Fibroblast of lung (primary cell): ENCODE results near the gene ADGRF5.

ENCODE experiments used
- EZH2 ChIP-seq: IDR thresholded peaks from 2 replicates; pipeline ENCODE4 v1.5.1; 2012; ENCODE audit warnings: low read length, control low read depth, mild to moderate bottlenecking; ENCODE audit errors: missing control alignments
- TF ChIP-seq, protein P1 (sequence below), 2 donors: IDR thresholded peaks in 1 of 2; conservative IDR thresholded peaks in 1 of 2; 1 replicate in 1 of 2; 2 replicates in 1 of 2; pipeline ENCODE4 v1.5.1; 2011 to 2012; ENCODE audit warnings: low read length in 2 of 2, control low read depth in 1 of 2, inconsistent platforms in 1 of 2, low read depth in 1 of 2, mild to moderate bottlenecking in 1 of 2

DNA sequence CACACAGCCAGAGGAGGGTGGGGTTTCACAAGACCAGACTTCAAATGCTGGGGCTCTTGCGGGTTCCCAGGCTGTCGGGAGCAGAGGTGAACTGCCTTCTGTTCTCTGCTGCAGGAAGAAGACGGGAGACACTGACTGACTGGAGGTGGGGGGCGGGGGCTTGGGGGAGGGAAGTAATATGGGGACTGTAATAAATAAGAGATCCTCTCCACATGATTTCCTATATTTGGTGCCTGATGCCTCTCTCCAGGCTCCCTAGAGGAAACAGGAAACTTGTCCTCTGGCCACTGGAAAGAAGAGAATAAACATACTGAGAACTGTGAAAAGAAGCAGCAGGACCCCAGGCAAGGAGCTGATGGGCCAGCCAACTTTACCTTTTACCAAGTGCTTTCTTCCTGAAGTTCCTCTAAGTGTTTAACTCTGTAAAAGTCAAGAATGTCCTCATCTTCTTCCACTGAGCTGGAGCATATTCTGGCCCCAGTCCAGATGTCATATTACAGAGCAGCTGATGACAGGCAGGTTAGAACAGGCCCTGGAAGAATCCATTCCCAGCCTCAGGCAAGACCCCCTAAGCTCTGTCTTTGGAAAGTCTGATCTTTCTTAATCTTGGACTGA, 33.2 kb upstream of the ADGRF5 start:
- TF ChIP-seq, protein P1, sequence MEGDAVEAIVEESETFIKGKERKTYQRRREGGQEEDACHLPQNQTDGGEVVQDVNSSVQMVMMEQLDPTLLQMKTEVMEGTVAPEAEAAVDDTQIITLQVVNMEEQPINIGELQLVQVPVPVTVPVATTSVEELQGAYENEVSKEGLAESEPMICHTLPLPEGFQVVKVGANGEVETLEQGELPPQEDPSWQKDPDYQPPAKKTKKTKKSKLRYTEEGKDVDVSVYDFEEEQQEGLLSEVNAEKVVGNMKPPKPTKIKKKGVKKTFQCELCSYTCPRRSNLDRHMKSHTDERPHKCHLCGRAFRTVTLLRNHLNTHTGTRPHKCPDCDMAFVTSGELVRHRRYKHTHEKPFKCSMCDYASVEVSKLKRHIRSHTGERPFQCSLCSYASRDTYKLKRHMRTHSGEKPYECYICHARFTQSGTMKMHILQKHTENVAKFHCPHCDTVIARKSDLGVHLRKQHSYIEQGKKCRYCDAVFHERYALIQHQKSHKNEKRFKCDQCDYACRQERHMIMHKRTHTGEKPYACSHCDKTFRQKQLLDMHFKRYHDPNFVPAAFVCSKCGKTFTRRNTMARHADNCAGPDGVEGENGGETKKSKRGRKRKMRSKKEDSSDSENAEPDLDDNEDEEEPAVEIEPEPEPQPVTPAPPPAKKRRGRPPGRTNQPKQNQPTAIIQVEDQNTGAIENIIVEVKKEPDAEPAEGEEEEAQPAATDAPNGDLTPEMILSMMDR (conservative IDR thresholded peaks at IDR 0.05 in 1 of 2, IDR thresholded peaks at IDR 0.05 in 1 of 2; ENCODE audit: low read depth in 1 of 2, low read length in 2 of 2), result no peak
- no peak for TF ChIP-seq EZH2
